ENCODE data around the gene PLK2. TPM values are rescaled to one million over a fixed set of nuclear protein-coding genes. Genes with fewer than 3 reads are reported as not detected.

Gene PLK2
- total and polyA plus RNA-seq, 4 donors = 20.1 to 363 (median 40.9) TPM

- no peak overlapping the region for H3K9ac ChIP-seq (ENCODE audit: insufficient read depth in 1 of 2, low read length in 2 of 2)
- peaks cover 0 to 3% (median 0%) of the 10 kb centered on the region in 4 donors for H3K9me3 ChIP-seq (ENCODE audit: control insufficient read depth in 4 of 4, insufficient read depth in 3 of 4, low read length in 3 of 4)
- H3K36me3 ChIP-seq (ENCODE audit: control insufficient read depth in 4 of 4, insufficient read depth in 4 of 4, low read length in 4 of 4) = peaks cover 9 to 17% (median 12%) of the 10 kb centered on the region in 4 donors
- ATAC-seq (ENCODE audit: insufficient read depth, low FRiP score) = no peak
- no peaks in the 10 kb centered on the region for H3K27me3 ChIP-seq (ENCODE audit: control insufficient read depth in 3 of 3, insufficient read depth in 3 of 3, low read length in 2 of 3)
- no peak overlapping the region for H3K27ac ChIP-seq (ENCODE audit: low read depth in 1 of 2, low read length in 1 of 2)
- no peak for DNase-seq
- TF ChIP-seq CTCF (IDR thresholded peaks at IDR 0.05; ENCODE audit: control extremely low read depth, extremely low read depth) = no peak
- H3K4me3 ChIP-seq = no peak overlapping the region
- WGBS, 2 donors = 90 to 94% methylated on average over 3 of the region's 3 CpGs
- H3K4me1 ChIP-seq (ENCODE audit: control insufficient read depth in 5 of 5, insufficient read depth in 5 of 5, low read length in 5 of 5) = peaks cover 0 to 11% (median 2%) of the 10 kb centered on the region in 5 donors
Measured at GRCh38 chr5:58450018-58450417, 9.9 kb downstream of the PLK2 start.

- no peak for DNase-seq
- no peaks in the 10 kb centered on the region for H3K4me1 ChIP-seq (ENCODE audit: control insufficient read depth in 5 of 5, insufficient read depth in 5 of 5, low read length in 5 of 5)
- ATAC-seq (ENCODE audit: insufficient read depth, low FRiP score) = no peak
- no peak overlapping the region for H3K27ac ChIP-seq (ENCODE audit: low read depth in 1 of 2, low read length in 1 of 2)
- H3K9me3 ChIP-seq (ENCODE audit: control insufficient read depth in 4 of 4, insufficient read depth in 3 of 4, low read length in 3 of 4) = peaks cover 0 to 3% (median 0%) of the 10 kb centered on the region in 4 donors
- WGBS, 2 donors = 76 to 78% methylated on average over 2 of the region's 2 CpGs
- peaks cover 0 to 2% (median 0%) of the 10 kb centered on the region in 4 donors for H3K36me3 ChIP-seq (ENCODE audit: control insufficient read depth in 4 of 4, insufficient read depth in 4 of 4, low read length in 4 of 4)
- no peaks in the 10 kb centered on the region for H3K27me3 ChIP-seq (ENCODE audit: control insufficient read depth in 3 of 3, insufficient read depth in 3 of 3, low read length in 2 of 3)
- H3K4me3 ChIP-seq = no peak overlapping the region
- no peak overlapping the region for H3K9ac ChIP-seq (ENCODE audit: insufficient read depth in 1 of 2, low read length in 2 of 2)
- no peak for TF ChIP-seq CTCF (IDR thresholded peaks at IDR 0.05; ENCODE audit: control extremely low read depth, extremely low read depth)
Measured at GRCh38 chr5:58447226-58447625, 12.7 kb downstream of the PLK2 start.

- no peak for DNase-seq
- H3K4me3 ChIP-seq = no peak overlapping the region
- H3K36me3 ChIP-seq (ENCODE audit: control insufficient read depth in 4 of 4, insufficient read depth in 4 of 4, low read length in 4 of 4) = no peaks in the 10 kb centered on the region
- H3K27me3 ChIP-seq (ENCODE audit: control insufficient read depth in 3 of 3, insufficient read depth in 3 of 3, low read length in 2 of 3) = no peaks in the 10 kb centered on the region
- H3K27ac ChIP-seq (ENCODE audit: low read depth in 1 of 2, low read length in 1 of 2) = no peak overlapping the region
- no peak for ATAC-seq (ENCODE audit: insufficient read depth, low FRiP score)
- TF ChIP-seq CTCF (IDR thresholded peaks at IDR 0.05; ENCODE audit: control extremely low read depth, extremely low read depth) = no peak
- no peak overlapping the region for H3K9ac ChIP-seq (ENCODE audit: insufficient read depth in 1 of 2, low read length in 2 of 2)
- WGBS, 2 donors = 92% methylated on average over 10 of the region's 10 CpGs
- peaks cover 0 to 3% (median 0%) of the 10 kb centered on the region in 4 donors for H3K9me3 ChIP-seq (ENCODE audit: control insufficient read depth in 4 of 4, insufficient read depth in 3 of 4, low read length in 3 of 4)
- peaks cover 0 to 2% (median 0%) of the 10 kb centered on the region in 5 donors for H3K4me1 ChIP-seq (ENCODE audit: control insufficient read depth in 5 of 5, insufficient read depth in 5 of 5, low read length in 5 of 5)
Measured at GRCh38 chr5:58446024-58446423, 13.9 kb downstream of the PLK2 start.

GRCh38 chr5:58444805-58445204 lies 15.1 kb downstream of the PLK2 start:
- DNase-seq = no peak
- Histone ChIP-seq H3K36me3 (ENCODE audit: control insufficient read depth in 4 of 4, insufficient read depth in 4 of 4, low read length in 4 of 4) (no peaks in the 10 kb centered on the region), H3K27me3 (ENCODE audit: control insufficient read depth in 3 of 3, insufficient read depth in 3 of 3, low read length in 2 of 3) (no peaks in the 10 kb centered on the region), H3K27ac (ENCODE audit: low read depth in 1 of 2, low read length in 1 of 2) (no peak overlapping the region), H3K9me3 (ENCODE audit: control insufficient read depth in 4 of 4, insufficient read depth in 3 of 4, low read length in 3 of 4) (peaks cover 0 to 3% (median 0%) of the 10 kb centered on the region in 4 donors), H3K4me1 (ENCODE audit: control insufficient read depth in 5 of 5, insufficient read depth in 5 of 5, low read length in 5 of 5) (peaks cover 0 to 2% (median 0%) of the 10 kb centered on the region in 5 donors), H3K4me3 (no peak overlapping the region), H3K9ac (ENCODE audit: insufficient read depth in 1 of 2, low read length in 2 of 2) (no peak overlapping the region)
- TF ChIP-seq CTCF (IDR thresholded peaks at IDR 0.05; ENCODE audit: control extremely low read depth, extremely low read depth) = no peak
- no peak for ATAC-seq (ENCODE audit: insufficient read depth, low FRiP score)
